Bronchial epithelial cell (primary cell): ENCODE results near the gene ALDH3B1. TPM values are rescaled to one million over a fixed set of nuclear protein-coding genes. Genes with fewer than 3 reads are reported as not detected.

Experiments
- DNase-seq: peaks from one replicate; pipeline ENCODE4 v3.0.0-alpha.2; 2010; ENCODE audit warnings: low read depth
- FAIRE-seq: peaks from 2 replicates; lab custom pipeline; 2011; peaks lifted over from hg19 to GRCh38; lab: Jason Lieb, UNC
- H3K27me3 ChIP-seq: 2 replicates; pipeline ENCODE4 v1.5.1; 2011; ENCODE audit warnings: low read length; ENCODE audit not compliant: control insufficient read depth, insufficient read depth
- H3K36me3 ChIP-seq: 2 replicates; pipeline ENCODE4 v1.5.1; 2011; ENCODE audit warnings: low read length; ENCODE audit not compliant: control insufficient read depth, insufficient read depth
- H3K4me3 ChIP-seq: 2 replicates; pipeline ENCODE4 v1.5.1; 2011; ENCODE audit warnings: mild to moderate bottlenecking, low read depth, low read length, control low read depth
- total RNA-seq: library from RNA; depleted of rRNA; stranded (reverse); fragments of >200 nt; gene quantifications from 2 replicates; pipeline ENCODE4 v1.2.1, GENCODE V29; 2014
- TF ChIP-seq, protein P1 (sequence below): IDR thresholded peaks from 2 replicates; pipeline ENCODE4 v1.5.1; 2011; ENCODE audit warnings: mild to moderate bottlenecking, moderate library complexity, low read length, control low read depth, inconsistent platforms; ENCODE audit not compliant: insufficient read depth, severe bottlenecking

The ALDH3B1 gene
- total RNA-seq, 1 donor from 2014 or later, result 6.1 TPM

GRCh38 chr11:67996051-67996450, 14.1 kb upstream of the ALDH3B1 start:
- TF ChIP-seq, protein P1, sequence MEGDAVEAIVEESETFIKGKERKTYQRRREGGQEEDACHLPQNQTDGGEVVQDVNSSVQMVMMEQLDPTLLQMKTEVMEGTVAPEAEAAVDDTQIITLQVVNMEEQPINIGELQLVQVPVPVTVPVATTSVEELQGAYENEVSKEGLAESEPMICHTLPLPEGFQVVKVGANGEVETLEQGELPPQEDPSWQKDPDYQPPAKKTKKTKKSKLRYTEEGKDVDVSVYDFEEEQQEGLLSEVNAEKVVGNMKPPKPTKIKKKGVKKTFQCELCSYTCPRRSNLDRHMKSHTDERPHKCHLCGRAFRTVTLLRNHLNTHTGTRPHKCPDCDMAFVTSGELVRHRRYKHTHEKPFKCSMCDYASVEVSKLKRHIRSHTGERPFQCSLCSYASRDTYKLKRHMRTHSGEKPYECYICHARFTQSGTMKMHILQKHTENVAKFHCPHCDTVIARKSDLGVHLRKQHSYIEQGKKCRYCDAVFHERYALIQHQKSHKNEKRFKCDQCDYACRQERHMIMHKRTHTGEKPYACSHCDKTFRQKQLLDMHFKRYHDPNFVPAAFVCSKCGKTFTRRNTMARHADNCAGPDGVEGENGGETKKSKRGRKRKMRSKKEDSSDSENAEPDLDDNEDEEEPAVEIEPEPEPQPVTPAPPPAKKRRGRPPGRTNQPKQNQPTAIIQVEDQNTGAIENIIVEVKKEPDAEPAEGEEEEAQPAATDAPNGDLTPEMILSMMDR, result no peak
- DNase-seq, result no peak
- no peak for FAIRE-seq
- Histone ChIP-seq H3K4me3 (no peak overlapping the region), H3K36me3 (no peaks in the 10 kb centered on the region), H3K27me3 (no peaks in the 10 kb centered on the region)

DNA sequence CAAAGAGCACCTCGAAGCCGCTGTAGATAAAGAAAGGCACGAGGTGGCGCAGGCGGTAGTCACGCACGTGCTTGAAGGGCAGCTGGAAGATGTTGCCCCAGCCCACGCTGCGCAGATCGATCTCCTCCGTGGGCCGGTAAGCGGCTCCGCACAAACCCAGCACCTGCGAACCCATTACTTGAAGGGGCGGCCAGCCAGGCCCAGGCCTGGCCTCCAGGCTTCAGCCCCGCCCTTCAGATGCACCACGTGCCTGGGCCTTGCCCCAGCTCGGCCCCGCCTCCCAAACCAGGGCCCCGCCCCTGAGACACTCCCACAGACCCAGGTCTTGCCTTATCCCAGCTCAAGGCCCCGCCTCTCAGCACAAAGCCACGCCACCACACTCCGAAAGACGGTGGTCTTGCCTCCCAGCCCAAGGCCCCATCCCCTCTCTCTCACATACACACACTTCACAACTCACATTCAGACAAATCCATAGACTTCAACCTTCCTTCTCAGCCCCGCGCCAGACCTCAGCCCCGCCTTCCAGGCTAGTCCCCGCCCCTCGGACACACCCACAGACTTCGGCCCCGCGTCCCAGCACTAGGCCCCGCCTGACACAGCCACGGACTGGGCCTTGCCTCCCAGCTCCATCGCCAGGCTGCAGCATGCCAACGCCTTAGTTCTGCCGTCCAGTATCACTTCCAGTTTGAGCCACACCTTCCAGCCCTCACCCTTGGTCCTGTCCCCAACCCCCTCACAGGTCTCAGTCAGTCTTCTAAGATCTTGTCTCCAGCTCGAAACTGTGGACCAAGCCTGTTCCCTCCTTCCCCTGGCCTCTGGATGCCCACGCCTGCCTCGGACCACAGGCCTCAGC, 13.3 kb upstream of the ALDH3B1 start:
- TF ChIP-seq, protein P1, result no peak
- FAIRE-seq (no peak), DNase-seq (no peak)
- H3K4me3 ChIP-seq, result no peak overlapping the region
- no peaks in the 10 kb centered on the region for H3K27me3 ChIP-seq
- no peaks in the 10 kb centered on the region for H3K36me3 ChIP-seq

DNA sequence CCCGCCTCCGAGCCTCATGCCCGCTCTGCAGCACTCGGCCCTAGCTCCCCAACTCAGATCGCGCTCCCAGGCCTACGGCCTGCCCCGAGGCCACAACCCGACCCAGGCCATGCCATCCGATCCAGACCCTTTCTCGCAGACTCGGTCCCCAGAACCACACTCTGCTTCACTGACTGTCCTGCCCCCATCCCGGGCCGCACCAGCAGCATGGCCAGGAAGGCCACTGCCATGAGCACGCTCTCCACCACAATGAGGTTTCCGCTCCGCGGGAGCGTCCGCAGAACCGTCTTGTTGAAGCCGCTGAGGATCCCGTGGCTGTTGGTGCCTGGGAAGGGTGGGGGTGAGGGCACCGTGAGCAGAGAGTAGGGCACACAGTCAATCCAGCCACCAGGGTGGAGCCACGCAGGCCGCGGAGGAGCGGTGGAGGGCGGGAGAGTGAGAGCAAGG, 12.6 kb upstream of the ALDH3B1 start:
- no peaks in the 10 kb centered on the region for H3K27me3 ChIP-seq
- no peak for FAIRE-seq

GRCh38 chr11:67998150-67999045, 11.7 kb upstream of the ALDH3B1 start:
- H3K4me3 ChIP-seq, result no peak overlapping the region
- no peaks in the 10 kb centered on the region for H3K36me3 ChIP-seq
- H3K27me3 ChIP-seq, result no peaks in the 10 kb centered on the region
- FAIRE-seq (no peak), DNase-seq (no peak)
- TF ChIP-seq, protein P1, result no peak

More for the DNA sequence above, 12.6 kb upstream of the ALDH3B1 start:
- Histone ChIP-seq H3K4me3 (no peak overlapping the region), H3K36me3 (no peaks in the 10 kb centered on the region)
- no peak for DNase-seq
- TF ChIP-seq, protein P1, result no peak

- Histone ChIP-seq H3K36me3 (no peaks in the 10 kb centered on the region), H3K27me3 (no peaks in the 10 kb centered on the region), H3K4me3 (no peak overlapping the region)
- TF ChIP-seq, protein P1, result no peak
- FAIRE-seq, result no peak
- DNase-seq, result no peak
Observed at GRCh38 chr11:67999201-67999629, 10.9 kb upstream of the ALDH3B1 start.
